GM23338 (cell line): ENCODE data around the gene TTC27. TPM values are rescaled to one million over a fixed set of nuclear protein-coding genes. Genes with fewer than 3 reads are reported as not detected.

Source experiments
- ATAC-seq: fragments of 200-7000 bp; cut with Tn5 transposase; 3 replicates; pipeline ENCODE4 v1.9.1; 2020
- DNase-seq: peaks from one replicate; pipeline ENCODE4 v3.0.0-alpha.2; 2015; ENCODE audit warnings: low spot score
- H2AFZ ChIP-seq: fragments of 200-600 bp; sonication (generic); 2 replicates; pipeline ENCODE4 v1.8.0; 2016; ENCODE audit warnings: antibody characterized with exemption, mild to moderate bottlenecking, moderate library complexity
- H3F3A ChIP-seq: fragments of 200-600 bp; sonication (generic); replicated peaks from 2 replicates; pipeline ENCODE4 v1.8.0; 2017; ENCODE audit warnings: antibody characterized with exemption, mixed run types, low read depth
- H3K27ac ChIP-seq: fragments of 200-600 bp; sonication (generic); 2 replicates; pipeline ENCODE4 v1.6.1; 2016; ENCODE audit warnings: low read depth
- H3K27me3 ChIP-seq: fragments of 200-600 bp; sonication (generic); 2 replicates; pipeline ENCODE4 v1.8.0; 2016; ENCODE audit warnings: mild to moderate bottlenecking, mixed run types, moderate library complexity; ENCODE audit not compliant: insufficient read depth
- H3K36me3 ChIP-seq: fragments of 200-600 bp; sonication (generic); 2 replicates; pipeline ENCODE4 v1.8.0; 2016; ENCODE audit warnings: mild to moderate bottlenecking; ENCODE audit not compliant: insufficient read depth
- H3K4me1 ChIP-seq: fragments of 200-600 bp; sonication (generic); 2 replicates; pipeline ENCODE4 v1.8.0; 2016; ENCODE audit warnings: mild to moderate bottlenecking, moderate library complexity; ENCODE audit not compliant: insufficient read depth
- H3K4me2 ChIP-seq: fragments of 200-600 bp; sonication (generic); 2 replicates; pipeline ENCODE4 v1.7.1; 2017; ENCODE audit warnings: mixed run types
- H3K4me3 ChIP-seq: fragments of 200-600 bp; sonication (generic); 2 replicates; pipeline ENCODE4 v1.6.1; 2016; ENCODE audit warnings: mixed run types
- H3K79me2 ChIP-seq: fragments of 200-600 bp; sonication (generic); replicated peaks from 2 replicates; pipeline ENCODE4 v1.8.0; 2017; ENCODE audit warnings: mild to moderate bottlenecking; ENCODE audit not compliant: insufficient read depth
- H3K9me2 ChIP-seq: fragments of 200-600 bp; sonication (generic); 2 replicates; pipeline ENCODE4 v1.8.0; 2017; ENCODE audit not compliant: insufficient read depth
- H4K20me1 ChIP-seq: fragments of 200-600 bp; sonication (generic); replicated peaks from 2 replicates; pipeline ENCODE4 v1.8.0; 2017; ENCODE audit warnings: mild to moderate bottlenecking; ENCODE audit not compliant: insufficient read depth
- H3K27ac Mint-ChIP-seq: 2 replicates; pipeline ENCODE4 v1.8.0; 2020; ENCODE audit warnings: inconsistent platforms, mild to moderate bottlenecking, moderate library complexity, mixed read lengths
- H3K27me3 Mint-ChIP-seq: 3 replicates; pipeline ENCODE4 v1.8.0; 2022; ENCODE audit warnings: low read depth, mild to moderate bottlenecking, moderate library complexity, mixed read lengths, inconsistent platforms; ENCODE audit not compliant: insufficient read depth, poor library complexity
- H3K36me3 Mint-ChIP-seq: 3 replicates; pipeline ENCODE4 v1.8.0; 2021; ENCODE audit warnings: low read depth, mild to moderate bottlenecking, inconsistent platforms, moderate library complexity, mixed read lengths
- H3K4me1 Mint-ChIP-seq: 3 replicates; pipeline ENCODE4 v1.8.0; 2020; ENCODE audit warnings: mild to moderate bottlenecking, inconsistent platforms, mixed read lengths
- H3K4me3 Mint-ChIP-seq: 3 replicates; pipeline ENCODE4 v1.8.0; 2021; ENCODE audit warnings: moderate library complexity, mild to moderate bottlenecking, inconsistent platforms, mixed read lengths
- H3K9me3 Mint-ChIP-seq: 3 replicates; pipeline ENCODE4 v1.8.0; 2020; ENCODE audit warnings: moderate library complexity, mild to moderate bottlenecking, inconsistent platforms, mixed read lengths
- CTCF ChIP-seq, 2 experiments: fragments of 200-600 bp in 1 of 2; sonication (generic) in 1 of 2; conservative IDR thresholded peaks; 2 replicates each; pipeline versions ENCODE4 v1.5.1 to v1.6.1; 2016 to 2017; ENCODE audit warnings: antibody characterized with exemption in 2 of 2, low read depth in 2 of 2, mild to moderate bottlenecking in 2 of 2, moderate library complexity in 1 of 2
- ETS1 ChIP-seq: IDR thresholded peaks from 2 replicates; pipeline ENCODE4 v1.6.1; 2016; ENCODE audit warnings: antibody characterized with exemption
- JUNB ChIP-seq: IDR thresholded peaks from one replicate; pipeline ENCODE4 v1.6.1; 2016; ENCODE audit warnings: antibody characterized with exemption; ENCODE audit not compliant: unreplicated experiment
- POLR2AphosphoS5 ChIP-seq: IDR thresholded peaks from 2 replicates; pipeline ENCODE4 v1.6.1; 2016; ENCODE audit warnings: antibody characterized with exemption, low read depth
- polyA plus RNA-seq: library from polyadenylated mRNA; unstranded; fragments of >200 nt; fragmentation: Nextera tagmentation; extraction: Ambion mirVana; gene quantifications from 2 replicates; pipeline ENCODE4 v1.2.1, GENCODE V29; 2016
- total RNA-seq: library from RNA; depleted of rRNA; stranded (reverse); fragments of >200 nt; shearing (Covaris generic); gene quantifications from 2 replicates; pipeline ENCODE4 v1.2.3, GENCODE V29; 2014
- TF ChIP-seq, protein P1 (sequence below): fragments of 250-450 bp; sonication (Bioruptor Pico); IDR thresholded peaks from 2 replicates; pipeline ENCODE4 v1.5.0; 2020; ENCODE audit warnings: mild to moderate bottlenecking, moderate library complexity

TTC27 gene
- total and polyA plus RNA-seq, 2 experiments from 2014 or later = 11.8 to 41.3 TPM

DNA sequence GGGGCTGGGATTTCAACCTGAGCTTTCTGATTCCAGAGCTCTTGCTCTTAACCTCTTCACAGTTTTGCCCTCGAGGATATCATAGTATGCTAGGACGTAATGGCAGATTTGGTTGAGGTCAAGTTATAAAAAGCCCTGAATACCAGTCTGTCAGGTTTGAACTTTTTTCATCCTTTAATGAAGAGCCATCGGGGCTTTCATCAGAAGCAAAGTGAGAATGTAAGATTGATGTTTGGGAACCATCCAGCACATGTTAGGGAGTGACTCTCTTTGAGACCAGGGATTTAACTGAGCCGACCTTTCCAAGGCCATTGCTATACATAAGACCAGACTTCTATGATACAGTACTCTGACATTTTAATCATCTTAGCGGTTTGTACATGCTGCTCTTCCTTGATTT is 142.5 kb downstream of the TTC27 start:
- H3K4me1 ChIP-seq = no peaks in the 10 kb centered on the region
- no peak overlapping the region for H3K4me2 ChIP-seq
- no peaks in the 10 kb centered on the region for H3K27me3 Mint-ChIP-seq
- ATAC-seq (no peak), DNase-seq (no peak)
- TF ChIP-seq POLR2AphosphoS5 = no peak
- no peak for TF ChIP-seq ETS1
- TF ChIP-seq, protein P1, sequence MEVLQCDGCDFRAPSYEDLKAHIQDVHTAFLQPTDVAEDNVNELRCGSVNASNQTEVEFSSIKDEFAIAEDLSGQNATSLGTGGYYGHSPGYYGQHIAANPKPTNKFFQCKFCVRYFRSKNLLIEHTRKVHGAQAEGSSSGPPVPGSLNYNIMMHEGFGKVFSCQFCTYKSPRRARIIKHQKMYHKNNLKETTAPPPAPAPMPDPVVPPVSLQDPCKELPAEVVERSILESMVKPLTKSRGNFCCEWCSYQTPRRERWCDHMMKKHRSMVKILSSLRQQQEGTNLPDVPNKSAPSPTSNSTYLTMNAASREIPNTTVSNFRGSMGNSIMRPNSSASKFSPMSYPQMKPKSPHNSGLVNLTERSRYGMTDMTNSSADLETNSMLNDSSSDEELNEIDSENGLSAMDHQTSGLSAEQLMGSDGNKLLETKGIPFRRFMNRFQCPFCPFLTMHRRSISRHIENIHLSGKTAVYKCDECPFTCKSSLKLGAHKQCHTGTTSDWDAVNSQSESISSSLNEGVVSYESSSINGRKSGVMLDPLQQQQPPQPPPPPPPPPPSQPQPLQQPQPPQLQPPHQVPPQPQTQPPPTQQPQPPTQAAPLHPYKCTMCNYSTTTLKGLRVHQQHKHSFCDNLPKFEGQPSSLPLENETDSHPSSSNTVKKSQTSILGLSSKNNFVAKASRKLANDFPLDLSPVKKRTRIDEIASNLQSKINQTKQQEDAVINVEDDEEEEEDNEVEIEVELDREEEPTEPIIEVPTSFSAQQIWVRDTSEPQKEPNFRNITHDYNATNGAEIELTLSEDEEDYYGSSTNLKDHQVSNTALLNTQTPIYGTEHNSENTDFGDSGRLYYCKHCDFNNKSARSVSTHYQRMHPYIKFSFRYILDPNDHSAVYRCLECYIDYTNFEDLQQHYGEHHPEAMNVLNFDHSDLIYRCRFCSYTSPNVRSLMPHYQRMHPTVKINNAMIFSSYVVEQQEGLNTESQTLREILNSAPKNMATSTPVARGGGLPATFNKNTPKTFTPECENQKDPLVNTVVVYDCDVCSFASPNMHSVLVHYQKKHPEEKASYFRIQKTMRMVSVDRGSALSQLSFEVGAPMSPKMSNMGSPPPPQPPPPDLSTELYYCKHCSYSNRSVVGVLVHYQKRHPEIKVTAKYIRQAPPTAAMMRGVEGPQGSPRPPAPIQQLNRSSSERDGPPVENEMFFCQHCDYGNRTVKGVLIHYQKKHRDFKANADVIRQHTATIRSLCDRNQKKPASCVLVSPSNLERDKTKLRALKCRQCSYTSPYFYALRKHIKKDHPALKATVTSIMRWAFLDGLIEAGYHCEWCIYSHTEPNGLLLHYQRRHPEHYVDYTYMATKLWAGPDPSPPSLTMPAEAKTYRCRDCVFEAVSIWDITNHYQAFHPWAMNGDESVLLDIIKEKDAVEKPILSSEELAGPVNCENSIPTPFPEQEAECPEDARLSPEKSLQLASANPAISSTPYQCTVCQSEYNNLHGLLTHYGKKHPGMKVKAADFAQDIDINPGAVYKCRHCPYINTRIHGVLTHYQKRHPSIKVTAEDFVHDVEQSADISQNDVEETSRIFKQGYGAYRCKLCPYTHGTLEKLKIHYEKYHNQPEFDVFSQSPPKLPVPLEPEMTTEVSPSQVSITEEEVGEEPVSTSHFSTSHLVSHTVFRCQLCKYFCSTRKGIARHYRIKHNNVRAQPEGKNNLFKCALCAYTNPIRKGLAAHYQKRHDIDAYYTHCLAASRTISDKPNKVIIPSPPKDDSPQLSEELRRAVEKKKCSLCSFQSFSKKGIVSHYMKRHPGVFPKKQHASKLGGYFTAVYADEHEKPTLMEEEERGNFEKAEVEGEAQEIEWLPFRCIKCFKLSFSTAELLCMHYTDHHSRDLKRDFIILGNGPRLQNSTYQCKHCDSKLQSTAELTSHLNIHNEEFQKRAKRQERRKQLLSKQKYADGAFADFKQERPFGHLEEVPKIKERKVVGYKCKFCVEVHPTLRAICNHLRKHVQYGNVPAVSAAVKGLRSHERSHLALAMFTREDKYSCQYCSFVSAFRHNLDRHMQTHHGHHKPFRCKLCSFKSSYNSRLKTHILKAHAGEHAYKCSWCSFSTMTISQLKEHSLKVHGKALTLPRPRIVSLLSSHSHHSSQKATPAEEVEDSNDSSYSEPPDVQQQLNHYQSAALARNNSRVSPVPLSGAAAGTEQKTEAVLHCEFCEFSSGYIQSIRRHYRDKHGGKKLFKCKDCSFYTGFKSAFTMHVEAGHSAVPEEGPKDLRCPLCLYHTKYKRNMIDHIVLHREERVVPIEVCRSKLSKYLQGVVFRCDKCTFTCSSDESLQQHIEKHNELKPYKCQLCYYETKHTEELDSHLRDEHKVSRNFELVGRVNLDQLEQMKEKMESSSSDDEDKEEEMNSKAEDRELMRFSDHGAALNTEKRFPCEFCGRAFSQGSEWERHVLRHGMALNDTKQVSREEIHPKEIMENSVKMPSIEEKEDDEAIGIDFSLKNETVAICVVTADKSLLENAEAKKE (CRISPR knock-in tag) = no peak
- H3F3A ChIP-seq = no peaks in the 10 kb centered on the region
- no peaks in the 10 kb centered on the region for H3K9me3 Mint-ChIP-seq
- peaks cover 9% of the 10 kb centered on the region; the same call in 2 of the 3 replicates for H3K4me1 Mint-ChIP-seq
- H4K20me1 ChIP-seq = no peaks in the 10 kb centered on the region
- no peaks in the 10 kb centered on the region for H3K79me2 ChIP-seq
- H2AFZ ChIP-seq = no peak overlapping the region
- no peak overlapping the region for H3K4me3 ChIP-seq
- H3K27ac Mint-ChIP-seq = no peak overlapping the region
- no peak overlapping the region for H3K27ac ChIP-seq
- H3K27me3 ChIP-seq = no peaks in the 10 kb centered on the region
- no peaks in the 10 kb centered on the region for H3K9me2 ChIP-seq
- H3K4me3 Mint-ChIP-seq = no peak overlapping the region
- H3K36me3 ChIP-seq = no peaks in the 10 kb centered on the region
- no peaks in the 10 kb centered on the region for H3K36me3 Mint-ChIP-seq

GRCh38 chr2:32772638-32773447 is 145.0 kb downstream of the TTC27 start:
- Mint-ChIP-seq H3K4me3 (no peak overlapping the region), H3K36me3 (no peaks in the 10 kb centered on the region), H3K9me3 (no peaks in the 10 kb centered on the region), H3K4me1 (peaks cover 9% of the 10 kb centered on the region; the same call in 2 of the 3 replicates), H3K27ac (peak overlapping the region; percentile 12; the same call in 1 of the 2 replicates), H3K27me3 (no peaks in the 10 kb centered on the region)
- Histone ChIP-seq H3K27me3 (no peaks in the 10 kb centered on the region), H3K4me3 (no peak overlapping the region), H3K4me1 (no peaks in the 10 kb centered on the region), H3K9me2 (no peaks in the 10 kb centered on the region), H3K36me3 (no peaks in the 10 kb centered on the region), H3K4me2 (no peak overlapping the region), H4K20me1 (no peaks in the 10 kb centered on the region), H2AFZ (no peak overlapping the region), H3F3A (no peaks in the 10 kb centered on the region), H3K27ac (no peak overlapping the region), H3K79me2 (no peaks in the 10 kb centered on the region)
- ATAC-seq (peak; percentile 93), DNase-seq (peak; percentile 80)
- TF ChIP-seq CTCF (conservative IDR thresholded peaks at IDR 0.05; ENCODE audit: low read depth in 2 of 2) = peak; percentile 84 to 91
- no peak for TF ChIP-seq JUNB
